Measurements from ENCODE around the gene CMIP. TPM values are rescaled to one million over a fixed set of nuclear protein-coding genes. Genes with fewer than 3 reads are reported as not detected.

The CMIP gene
- polyA plus RNA-seq, 1 of the 3 experiments (the other 2 are of a cell fraction), result 5.4 TPM

DNA sequence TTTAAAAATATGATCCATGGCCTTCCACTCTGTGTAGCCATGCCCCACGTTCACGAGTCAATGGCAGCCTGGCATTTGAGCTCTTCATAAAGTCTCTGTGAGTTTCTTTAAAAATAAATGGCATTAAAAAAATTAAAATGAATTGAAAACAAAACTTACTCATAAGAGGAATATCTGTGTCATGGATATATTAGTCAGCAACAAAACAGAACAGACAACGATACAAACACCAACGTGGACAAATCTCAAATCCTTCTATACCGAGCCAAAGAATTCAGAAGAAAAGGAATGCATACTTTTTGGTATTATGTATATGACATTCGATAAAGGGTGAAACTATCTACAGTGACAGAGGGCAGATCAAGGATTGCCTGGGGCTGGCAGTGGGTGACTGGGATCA is 8.2 kb upstream of the CMIP start:
- Histone ChIP-seq H3K4me2 (no peak overlapping the region), H3K4me3 (ENCODE audit: low read depth in 2 of 2, low read length in 1 of 2) (no peak overlapping the region), H3K9ac (no peak overlapping the region), H3F3A (replicated peaks; ENCODE audit: insufficient read depth) (peaks cover 2% of the 10 kb centered on the region), H3K9me3 (no peaks in the 10 kb centered on the region), H3K36me3 (replicated peaks in 1 of 2; ENCODE audit: control insufficient read depth in 1 of 2, insufficient read depth in 2 of 2, low read length in 1 of 2) (no peaks in the 10 kb centered on the region), H3K4me1 (ENCODE audit: control insufficient read depth in 1 of 2, insufficient read depth in 2 of 2, low read depth in 1 of 2, low read length in 1 of 2) (no peaks in the 10 kb centered on the region; a peak in 1 of 4 replicates), H3K79me2 (ENCODE audit: insufficient read depth) (no peaks in the 10 kb centered on the region), H4K20me1 (ENCODE audit: insufficient read depth) (no peaks in the 10 kb centered on the region), H2AFZ (ENCODE audit: low read depth) (no peak overlapping the region), H3K27ac (ENCODE audit: low read depth in 2 of 2, low read length in 1 of 2) (no peak overlapping the region), H3K9me2 (no peaks in the 10 kb centered on the region), H3K27me3 (ENCODE audit: insufficient read depth) (no peaks in the 10 kb centered on the region; the same call in 1 of the 2 replicates)
- ChIA-PET POLR2A (no interaction called here), CTCF (no interaction called here)
- TF ChIP-seq, protein P1, sequence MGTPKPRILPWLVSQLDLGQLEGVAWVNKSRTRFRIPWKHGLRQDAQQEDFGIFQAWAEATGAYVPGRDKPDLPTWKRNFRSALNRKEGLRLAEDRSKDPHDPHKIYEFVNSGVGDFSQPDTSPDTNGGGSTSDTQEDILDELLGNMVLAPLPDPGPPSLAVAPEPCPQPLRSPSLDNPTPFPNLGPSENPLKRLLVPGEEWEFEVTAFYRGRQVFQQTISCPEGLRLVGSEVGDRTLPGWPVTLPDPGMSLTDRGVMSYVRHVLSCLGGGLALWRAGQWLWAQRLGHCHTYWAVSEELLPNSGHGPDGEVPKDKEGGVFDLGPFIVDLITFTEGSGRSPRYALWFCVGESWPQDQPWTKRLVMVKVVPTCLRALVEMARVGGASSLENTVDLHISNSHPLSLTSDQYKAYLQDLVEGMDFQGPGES (IDR thresholded peaks at IDR 0.05; ENCODE audit: low read depth, low read length), result no peak
- TF ChIP-seq FOXJ3 (CRISPR knock-in tag; IDR thresholded peaks at IDR 0.05), result no peak
- no peak for TF ChIP-seq FOSL2 (IDR thresholded peaks at IDR 0.05; ENCODE audit: borderline replicate concordance, low read depth)
- no peak for TF ChIP-seq GATA2 (CRISPR knock-in tag; IDR thresholded peaks at IDR 0.05)
- no peak for TF ChIP-seq CHD2 (IDR thresholded peaks at IDR 0.05; ENCODE audit: low read length, partially characterized antibody)
- TF ChIP-seq, protein P2, sequence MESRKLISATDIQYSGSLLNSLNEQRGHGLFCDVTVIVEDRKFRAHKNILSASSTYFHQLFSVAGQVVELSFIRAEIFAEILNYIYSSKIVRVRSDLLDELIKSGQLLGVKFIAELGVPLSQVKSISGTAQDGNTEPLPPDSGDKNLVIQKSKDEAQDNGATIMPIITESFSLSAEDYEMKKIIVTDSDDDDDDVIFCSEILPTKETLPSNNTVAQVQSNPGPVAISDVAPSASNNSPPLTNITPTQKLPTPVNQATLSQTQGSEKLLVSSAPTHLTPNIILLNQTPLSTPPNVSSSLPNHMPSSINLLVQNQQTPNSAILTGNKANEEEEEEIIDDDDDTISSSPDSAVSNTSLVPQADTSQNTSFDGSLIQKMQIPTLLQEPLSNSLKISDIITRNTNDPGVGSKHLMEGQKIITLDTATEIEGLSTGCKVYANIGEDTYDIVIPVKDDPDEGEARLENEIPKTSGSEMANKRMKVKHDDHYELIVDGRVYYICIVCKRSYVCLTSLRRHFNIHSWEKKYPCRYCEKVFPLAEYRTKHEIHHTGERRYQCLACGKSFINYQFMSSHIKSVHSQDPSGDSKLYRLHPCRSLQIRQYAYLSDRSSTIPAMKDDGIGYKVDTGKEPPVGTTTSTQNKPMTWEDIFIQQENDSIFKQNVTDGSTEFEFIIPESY (IDR thresholded peaks at IDR 0.05; ENCODE audit: borderline replicate concordance, low read depth), result no peak
- TF ChIP-seq EP300 (IDR thresholded peaks at IDR 0.05; ENCODE audit: borderline replicate concordance in 1 of 2, low read depth in 1 of 2, low read length in 1 of 2), result no peak
- TF ChIP-seq TAF1 (IDR thresholded peaks at IDR 0.05; ENCODE audit: borderline replicate concordance, low read depth, low read length), result no peak
- TF ChIP-seq, protein P3, sequence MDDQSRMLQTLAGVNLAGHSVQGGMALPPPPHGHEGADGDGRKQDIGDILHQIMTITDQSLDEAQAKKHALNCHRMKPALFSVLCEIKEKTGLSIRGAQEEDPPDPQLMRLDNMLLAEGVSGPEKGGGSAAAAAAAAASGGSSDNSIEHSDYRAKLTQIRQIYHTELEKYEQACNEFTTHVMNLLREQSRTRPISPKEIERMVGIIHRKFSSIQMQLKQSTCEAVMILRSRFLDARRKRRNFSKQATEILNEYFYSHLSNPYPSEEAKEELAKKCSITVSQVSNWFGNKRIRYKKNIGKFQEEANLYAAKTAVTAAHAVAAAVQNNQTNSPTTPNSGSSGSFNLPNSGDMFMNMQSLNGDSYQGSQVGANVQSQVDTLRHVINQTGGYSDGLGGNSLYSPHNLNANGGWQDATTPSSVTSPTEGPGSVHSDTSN (IDR thresholded peaks at IDR 0.05), result no peak
- TF ChIP-seq, protein P4, sequence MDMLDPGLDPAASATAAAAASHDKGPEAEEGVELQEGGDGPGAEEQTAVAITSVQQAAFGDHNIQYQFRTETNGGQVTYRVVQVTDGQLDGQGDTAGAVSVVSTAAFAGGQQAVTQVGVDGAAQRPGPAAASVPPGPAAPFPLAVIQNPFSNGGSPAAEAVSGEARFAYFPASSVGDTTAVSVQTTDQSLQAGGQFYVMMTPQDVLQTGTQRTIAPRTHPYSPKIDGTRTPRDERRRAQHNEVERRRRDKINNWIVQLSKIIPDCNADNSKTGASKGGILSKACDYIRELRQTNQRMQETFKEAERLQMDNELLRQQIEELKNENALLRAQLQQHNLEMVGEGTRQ (IDR thresholded peaks at IDR 0.05; ENCODE audit: borderline replicate concordance, low read depth, low read length), result no peak
- no peak for TF ChIP-seq RFX5 (IDR thresholded peaks at IDR 0.05; ENCODE audit: low read length)
- no peak for TF ChIP-seq MEF2A (IDR thresholded peaks at IDR 0.05; ENCODE audit: borderline replicate concordance, low read depth)
- no peak for TF ChIP-seq TEAD4 (IDR thresholded peaks at IDR 0.05; ENCODE audit: borderline replicate concordance, insufficient read depth)
- no peak for TF ChIP-seq YY1 (IDR thresholded peaks at IDR 0.05; ENCODE audit: low read depth)
- TF ChIP-seq TCF12 (IDR thresholded peaks at IDR 0.05), result no peak
- no peak for TF ChIP-seq GABPA (IDR thresholded peaks at IDR 0.05; ENCODE audit: low read depth)
- DNase-seq, result no peak
- WGBS (ENCODE audit: low lambda C conversion rate), result 63% methylated on average over 6 of the region's 6 CpGs

Measured in SK-N-SH (cell line).